Heart left ventricle (tissue), 13 donors: ENCODE measurements around the gene HIBADH.

ENCODE experiments used
- POLR2A ChIP-seq, 2 donors: fragments of 450-650 bp; IDR thresholded peaks; one replicate each; pipeline ENCODE4 v1.6.1; 2017; ENCODE audit warnings: antibody characterized with exemption in 2 of 2, mild to moderate bottlenecking in 2 of 2, moderate library complexity in 2 of 2
- TF ChIP-seq, protein P1 (sequence below), 12 donors: fragments of 200-600 bp; sonication (generic) in 4 of 12; IDR thresholded peaks; one replicate each; pipeline versions ENCODE4 v1.5.0 to v1.8.0; 2018 to 2022; ENCODE audit warnings: antibody characterized with exemption in 12 of 12, mild to moderate bottlenecking in 5 of 12
- donor health status: ischemic (EF 13 %, LVEDD 7.1; RV severe dilation, severe dysfunction).
- donor health status: DM: no; HTN: yes; CAD: no.
- donor health status: DM: no; HTN: no; CAD: no.
- donor health status: ischemic (EF 25% LVEDD 6.9; RV normal size, moderate dysfunction).
- donor health status: ischemic (EF 25% LVEDD 5.7; RV mildly dilated, moderate dysfunction).
- donor health status: ischemic (EF 35%, LVEDD 5.7; RV mildly dilated, moderate dysfunction).
- donor health status: nonischemic (EF 11% LVEDD 7.7; RV severe dilation, severe dysfunction).
- donor health status: DM: yes; HTN: yes; CAD: no.
- donor health status: PGD.
- donor health status: ischemic (EF 29% LVEDD 5.4; RV normal size, mild dysfunction).
- donor health status: nonischemic (EF 23%, LVEDD 6.1; RV moderate dilation, normal function).

GRCh38 chr7:27532314-27532713, 130.4 kb downstream of the HIBADH start:
- no peak for TF ChIP-seq POLR2A (IDR thresholded peaks at IDR 0.05)
- TF ChIP-seq, protein P1, sequence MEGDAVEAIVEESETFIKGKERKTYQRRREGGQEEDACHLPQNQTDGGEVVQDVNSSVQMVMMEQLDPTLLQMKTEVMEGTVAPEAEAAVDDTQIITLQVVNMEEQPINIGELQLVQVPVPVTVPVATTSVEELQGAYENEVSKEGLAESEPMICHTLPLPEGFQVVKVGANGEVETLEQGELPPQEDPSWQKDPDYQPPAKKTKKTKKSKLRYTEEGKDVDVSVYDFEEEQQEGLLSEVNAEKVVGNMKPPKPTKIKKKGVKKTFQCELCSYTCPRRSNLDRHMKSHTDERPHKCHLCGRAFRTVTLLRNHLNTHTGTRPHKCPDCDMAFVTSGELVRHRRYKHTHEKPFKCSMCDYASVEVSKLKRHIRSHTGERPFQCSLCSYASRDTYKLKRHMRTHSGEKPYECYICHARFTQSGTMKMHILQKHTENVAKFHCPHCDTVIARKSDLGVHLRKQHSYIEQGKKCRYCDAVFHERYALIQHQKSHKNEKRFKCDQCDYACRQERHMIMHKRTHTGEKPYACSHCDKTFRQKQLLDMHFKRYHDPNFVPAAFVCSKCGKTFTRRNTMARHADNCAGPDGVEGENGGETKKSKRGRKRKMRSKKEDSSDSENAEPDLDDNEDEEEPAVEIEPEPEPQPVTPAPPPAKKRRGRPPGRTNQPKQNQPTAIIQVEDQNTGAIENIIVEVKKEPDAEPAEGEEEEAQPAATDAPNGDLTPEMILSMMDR (IDR thresholded peaks at IDR 0.05) = no peak
